ENCODE results near the gene DTWD1. TPM values are rescaled to one million over a fixed set of nuclear protein-coding genes. Genes with fewer than 3 reads are reported as not detected.

The DTWD1 gene
- total and polyA plus RNA-seq, 12 donors, result 11.4 to 23.2 (median 17.1) TPM

- intact Hi-C loops (cut with DNase I), result no loop called here
- Histone ChIP-seq H3K27me3 (no peaks in the 10 kb centered on the region), H3K27ac (no peak overlapping the region), H3K36me3 (no peaks in the 10 kb centered on the region), H3K4me1 (no peaks in the 10 kb centered on the region), H3K4me3 (no peak overlapping the region), H3K9me3 (no peaks in the 10 kb centered on the region)
- no peak for TF ChIP-seq CTCF (IDR thresholded peaks at IDR 0.05)
- WGBS, 2 donors, result 65 to 72% methylated on average over 1 of the region's 1 CpG
- ATAC-seq (no peak), DNase-seq (no peak)
Measured at GRCh38 chr15:49686599-49686998, 65.8 kb downstream of the DTWD1 start.

- intact Hi-C loops (cut with DNase I), result no loop called here
- no peaks in the 10 kb centered on the region for H3K27me3 ChIP-seq
Measured at GRCh38 chr15:49688135-49688790, 67.4 kb downstream of the DTWD1 start.

GRCh38 chr15:49692514-49693090 lies 71.8 kb downstream of the DTWD1 start:
- WGBS, 2 donors, result 56 to 66% methylated on average over 2 of the region's 2 CpGs

More at GRCh38 chr15:49688135-49688790, 67.4 kb downstream of the DTWD1 start:
- Histone ChIP-seq H3K4me1 (no peaks in the 10 kb centered on the region), H3K4me3 (no peak overlapping the region), H3K36me3 (no peaks in the 10 kb centered on the region), H3K27ac (no peak overlapping the region), H3K9me3 (no peaks in the 10 kb centered on the region)
- TF ChIP-seq CTCF (IDR thresholded peaks at IDR 0.05), result no peak
- WGBS, 2 donors, result 76 to 82% methylated on average over 3 of the region's 3 CpGs
- DNase-seq (no peak), ATAC-seq (no peak)

GRCh38 chr15:49693498-49693897 lies 72.7 kb downstream of the DTWD1 start:
- no peak for TF ChIP-seq CTCF (IDR thresholded peaks at IDR 0.05)
- DNase-seq (no peak), ATAC-seq (no peak)
- Histone ChIP-seq H3K4me3 (no peak overlapping the region), H3K4me1 (no peaks in the 10 kb centered on the region), H3K36me3 (no peaks in the 10 kb centered on the region), H3K27ac (no peak overlapping the region), H3K9me3 (no peaks in the 10 kb centered on the region), H3K27me3 (no peaks in the 10 kb centered on the region)
- intact Hi-C loops (cut with DNase I), result no loop called here

More at GRCh38 chr15:49692514-49693090, 71.8 kb downstream of the DTWD1 start:
- intact Hi-C loops (cut with DNase I), result no loop called here
- Histone ChIP-seq H3K27ac (no peak overlapping the region), H3K4me3 (no peak overlapping the region), H3K4me1 (no peaks in the 10 kb centered on the region), H3K36me3 (no peaks in the 10 kb centered on the region), H3K9me3 (no peaks in the 10 kb centered on the region), H3K27me3 (no peaks in the 10 kb centered on the region)
- no peak for TF ChIP-seq CTCF (IDR thresholded peaks at IDR 0.05)
- ATAC-seq (no peak), DNase-seq (no peak)
